Measurements from ENCODE around the gene RPUSD2.

The RPUSD2 gene

GRCh38 chr15:40595219-40595618 is 26.1 kb downstream of the RPUSD2 start:
- peak overlapping the region; percentile 97 for H3K4me3 ChIP-seq (ENCODE audit: low read depth, low read length)
- no peak for TF ChIP-seq CTCF (IDR thresholded peaks at IDR 0.05; ENCODE audit: borderline replicate concordance, insufficient read depth, low read depth, low read length)

GRCh38 chr15:40595773-40596172 is 26.7 kb downstream of the RPUSD2 start:
- no peak for TF ChIP-seq CTCF (IDR thresholded peaks at IDR 0.05; ENCODE audit: borderline replicate concordance, insufficient read depth, low read depth, low read length)
- H3K4me3 ChIP-seq (ENCODE audit: low read depth, low read length) = no peak overlapping the region

GRCh38 chr15:40597024-40597423 is 27.9 kb downstream of the RPUSD2 start:
- no peak for TF ChIP-seq CTCF (IDR thresholded peaks at IDR 0.05; ENCODE audit: borderline replicate concordance, insufficient read depth, low read depth, low read length)

GRCh38 chr15:40598126-40598525 is 29.0 kb downstream of the RPUSD2 start:
- TF ChIP-seq CTCF (IDR thresholded peaks at IDR 0.05; ENCODE audit: borderline replicate concordance, insufficient read depth, low read depth, low read length) = no peak
- H3K4me3 ChIP-seq (ENCODE audit: low read depth, low read length) = no peak overlapping the region

More at GRCh38 chr15:40597024-40597423, 27.9 kb downstream of the RPUSD2 start:
- H3K4me3 ChIP-seq (ENCODE audit: low read depth, low read length) = no peak overlapping the region

- no peak overlapping the region for H3K4me3 ChIP-seq (ENCODE audit: low read depth, low read length)
- no peak for TF ChIP-seq CTCF (IDR thresholded peaks at IDR 0.05; ENCODE audit: borderline replicate concordance, insufficient read depth, low read depth, low read length)
Observed at GRCh38 chr15:40598672-40599071, 29.6 kb downstream of the RPUSD2 start.

- no peak overlapping the region for H3K4me3 ChIP-seq (ENCODE audit: low read depth, low read length)
- TF ChIP-seq CTCF (IDR thresholded peaks at IDR 0.05; ENCODE audit: borderline replicate concordance, insufficient read depth, low read depth, low read length) = no peak
Observed at GRCh38 chr15:40600956-40601355, 31.9 kb downstream of the RPUSD2 start.

GRCh38 chr15:40603935-40604334 is 34.8 kb downstream of the RPUSD2 start:
- no peak for TF ChIP-seq CTCF (IDR thresholded peaks at IDR 0.05; ENCODE audit: borderline replicate concordance, insufficient read depth, low read depth, low read length)
- H3K4me3 ChIP-seq (ENCODE audit: low read depth, low read length) = no peak overlapping the region

Data from GM12875 (cell line).